GM12875 (cell line): ENCODE data around the gene SNUPN.

Source experiments
- H3K4me3 ChIP-seq: one replicate; pipeline ENCODE4 v1.5.1; 2011; ENCODE audit warnings: low read depth, low read length, control low read depth
- TF ChIP-seq, protein P1 (sequence below): IDR thresholded peaks from 2 replicates; pipeline ENCODE4 v1.5.1; 2011; ENCODE audit warnings: low read depth, mild to moderate bottlenecking, control low read depth, inconsistent platforms, low read length, moderate library complexity, borderline replicate concordance; ENCODE audit not compliant: insufficient read depth

SNUPN gene

DNA sequence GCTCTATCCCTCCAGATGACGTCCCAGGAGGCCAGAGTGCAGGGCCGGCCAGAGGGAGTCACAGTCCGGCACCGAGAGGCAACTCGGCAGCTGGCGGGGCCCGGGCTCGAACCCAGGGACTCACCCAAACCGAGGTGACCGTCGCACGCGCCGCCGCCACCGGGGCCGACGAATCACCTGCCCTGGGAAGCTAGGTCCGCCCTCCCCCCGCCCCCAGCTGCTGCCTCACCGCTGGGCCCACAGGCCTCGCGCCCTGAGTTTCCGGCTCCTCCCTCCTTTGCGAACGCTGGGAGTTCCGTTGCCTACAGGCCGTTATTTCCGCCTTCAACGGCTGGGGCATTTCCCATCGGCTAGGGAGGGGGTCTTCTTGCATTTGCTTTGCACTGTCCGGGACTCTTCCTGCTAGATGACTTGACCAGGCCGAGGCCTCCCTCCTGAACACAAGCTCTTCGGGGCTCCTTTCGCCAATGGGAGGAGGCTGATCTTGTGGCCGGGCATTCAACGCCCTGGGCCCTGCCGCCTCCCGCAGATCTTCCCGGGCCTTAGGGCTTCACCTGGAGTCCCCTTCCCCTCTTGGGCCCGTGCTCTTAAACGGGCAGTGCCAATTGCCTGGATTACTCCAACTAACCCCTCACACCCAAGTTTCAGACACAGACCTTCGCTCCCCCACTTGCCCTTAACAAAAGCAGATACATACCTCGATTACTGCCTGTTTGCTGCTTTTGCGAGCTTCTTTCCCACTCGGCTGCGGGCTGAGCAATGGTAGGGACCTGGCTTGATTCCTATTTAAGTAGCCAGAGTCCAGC is at the start of gene SNUPN:
TSS of gene SNUPN (minus strand) at position 184 of the 806 bp plus-strand sequence. CDS start 4,674 bp downstream, outside the sequence.
- H3K4me3 ChIP-seq = peak within 1 kb of the TSS; percentile 94
- TF ChIP-seq, protein P1, sequence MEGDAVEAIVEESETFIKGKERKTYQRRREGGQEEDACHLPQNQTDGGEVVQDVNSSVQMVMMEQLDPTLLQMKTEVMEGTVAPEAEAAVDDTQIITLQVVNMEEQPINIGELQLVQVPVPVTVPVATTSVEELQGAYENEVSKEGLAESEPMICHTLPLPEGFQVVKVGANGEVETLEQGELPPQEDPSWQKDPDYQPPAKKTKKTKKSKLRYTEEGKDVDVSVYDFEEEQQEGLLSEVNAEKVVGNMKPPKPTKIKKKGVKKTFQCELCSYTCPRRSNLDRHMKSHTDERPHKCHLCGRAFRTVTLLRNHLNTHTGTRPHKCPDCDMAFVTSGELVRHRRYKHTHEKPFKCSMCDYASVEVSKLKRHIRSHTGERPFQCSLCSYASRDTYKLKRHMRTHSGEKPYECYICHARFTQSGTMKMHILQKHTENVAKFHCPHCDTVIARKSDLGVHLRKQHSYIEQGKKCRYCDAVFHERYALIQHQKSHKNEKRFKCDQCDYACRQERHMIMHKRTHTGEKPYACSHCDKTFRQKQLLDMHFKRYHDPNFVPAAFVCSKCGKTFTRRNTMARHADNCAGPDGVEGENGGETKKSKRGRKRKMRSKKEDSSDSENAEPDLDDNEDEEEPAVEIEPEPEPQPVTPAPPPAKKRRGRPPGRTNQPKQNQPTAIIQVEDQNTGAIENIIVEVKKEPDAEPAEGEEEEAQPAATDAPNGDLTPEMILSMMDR = no peak

- TF ChIP-seq, protein P1 = no peak
- H3K4me3 ChIP-seq = no peak overlapping the region
Measured at GRCh38 chr15:75674366-75674765, 48.8 kb upstream of the SNUPN start.

GRCh38 chr15:75673426-75674235 is 48.1 kb upstream of the SNUPN start:
- no peak overlapping the region for H3K4me3 ChIP-seq
- TF ChIP-seq, protein P1 = no peak

GRCh38 chr15:75672646-75673425 is 47.3 kb upstream of the SNUPN start:
- TF ChIP-seq, protein P1 = no peak

GRCh38 chr15:75671730-75672602 is 46.4 kb upstream of the SNUPN start:
- H3K4me3 ChIP-seq = no peak overlapping the region
- TF ChIP-seq, protein P1 = no peak

More at GRCh38 chr15:75672646-75673425, 47.3 kb upstream of the SNUPN start:
- H3K4me3 ChIP-seq = no peak overlapping the region

DNA sequence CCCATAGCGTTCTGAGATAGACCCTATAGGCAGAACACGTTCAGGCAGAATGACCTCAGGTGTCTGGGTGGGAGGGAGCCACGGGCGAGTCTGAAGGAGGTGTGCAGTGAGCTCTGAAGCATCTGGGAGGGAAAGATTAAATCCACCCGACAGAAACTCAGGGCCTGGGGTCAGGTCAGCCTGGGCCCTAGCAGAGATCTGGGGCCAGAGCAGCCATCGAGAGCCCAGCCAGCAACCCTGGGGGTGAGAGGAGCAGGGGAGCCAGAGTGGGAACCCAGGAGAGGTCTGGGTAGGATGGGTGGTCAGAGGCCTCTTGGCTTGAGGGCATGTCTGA is 44.3 kb upstream of the SNUPN start:
- TF ChIP-seq, protein P1 = no peak
- no peak overlapping the region for H3K4me3 ChIP-seq
